Neutrophil (primary cell): Measurements from ENCODE around the gene DGKE.
A peak's percentile ranks its signal among the peaks of the same experiment; 100 is the strongest.

Source experiments
- H3K27ac ChIP-seq: fragments of 200-600 bp; sonication (generic); 2 replicates; pipeline ENCODE4 v1.5.1; 2016; ENCODE audit warnings: mild to moderate bottlenecking, moderate library complexity
- H3K27me3 ChIP-seq: fragments of 200-600 bp; sonication (generic); 2 replicates; pipeline ENCODE4 v1.6.0; 2016; ENCODE audit warnings: mild to moderate bottlenecking
- H3K36me3 ChIP-seq: fragments of 200-600 bp; sonication (generic); 2 replicates; pipeline ENCODE4 v1.5.1; 2017
- H3K4me1 ChIP-seq, 2 experiments: fragments of 200-600 bp in 1 of 2; sonication (generic) in 1 of 2; 1 replicate in 1 of 2; 2 replicates in 1 of 2; pipeline versions ENCODE4 v1.5.1 to v1.6.1; 2013 to 2016; ENCODE audit warnings: low read depth in 1 of 2, low read length in 1 of 2, mild to moderate bottlenecking in 1 of 2, moderate library complexity in 1 of 2; ENCODE audit not compliant: control insufficient read depth in 1 of 2, insufficient read depth in 1 of 2
- H3K4me3 ChIP-seq, 2 experiments: fragments of 200-600 bp in 1 of 2; sonication (generic) in 1 of 2; 1 replicate in 1 of 2; 2 replicates in 1 of 2; pipeline ENCODE4 v1.5.1; 2013 to 2016; ENCODE audit warnings: low read depth in 1 of 2, low read length in 1 of 2, mild to moderate bottlenecking in 1 of 2, moderate library complexity in 1 of 2
- H3K9me3 ChIP-seq: fragments of 200-600 bp; sonication (generic); 2 replicates; pipeline ENCODE4 v1.5.1; 2016
- TF ChIP-seq, protein P1 (sequence below): fragments of 200-600 bp; sonication (generic); IDR thresholded peaks from 2 replicates; pipeline ENCODE4 v1.5.1; 2016; ENCODE audit warnings: antibody characterized with exemption

Gene DGKE

DNA sequence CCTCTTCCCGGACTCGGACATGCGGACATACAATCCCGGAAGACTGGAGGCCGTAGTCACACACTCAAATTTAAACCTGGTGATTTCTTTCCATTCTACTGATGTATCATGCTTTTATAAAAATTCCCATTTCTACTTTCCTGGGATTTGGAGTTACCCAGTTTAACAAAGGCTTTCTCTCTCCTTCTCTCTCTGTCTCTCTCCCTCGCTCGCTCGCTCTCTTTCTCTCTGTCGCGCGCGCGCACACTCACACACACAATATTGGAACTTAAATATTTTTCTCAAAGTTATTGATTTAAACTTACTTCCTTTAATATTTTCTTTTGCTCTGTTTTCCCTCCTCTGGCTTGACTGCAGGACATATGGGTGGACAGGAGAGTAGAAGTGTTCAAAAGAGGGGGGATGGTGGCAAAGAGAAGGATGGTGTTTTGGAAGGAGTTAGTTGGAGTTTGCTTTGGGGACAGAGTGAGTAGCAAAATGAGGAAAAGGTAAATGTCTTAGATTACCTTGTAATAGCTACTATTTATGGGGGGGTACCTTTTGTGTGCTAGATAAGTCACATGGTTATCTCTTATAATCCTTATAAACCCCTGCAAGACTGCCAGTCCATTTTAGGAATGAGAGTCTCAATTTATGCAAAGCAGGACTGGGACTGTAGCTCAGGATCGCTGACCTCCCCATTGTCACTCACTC lies 80.8 kb downstream of the DGKE start:
- H3K27me3 ChIP-seq: no peaks in the 10 kb centered on the region
- H3K9me3 ChIP-seq: no peaks in the 10 kb centered on the region
- peaks cover 72 to 87% of the 10 kb centered on the region in 2 experiments for H3K4me1 ChIP-seq
- peak overlapping the region; percentile 86 to 94 for H3K4me3 ChIP-seq
- TF ChIP-seq, protein P1, sequence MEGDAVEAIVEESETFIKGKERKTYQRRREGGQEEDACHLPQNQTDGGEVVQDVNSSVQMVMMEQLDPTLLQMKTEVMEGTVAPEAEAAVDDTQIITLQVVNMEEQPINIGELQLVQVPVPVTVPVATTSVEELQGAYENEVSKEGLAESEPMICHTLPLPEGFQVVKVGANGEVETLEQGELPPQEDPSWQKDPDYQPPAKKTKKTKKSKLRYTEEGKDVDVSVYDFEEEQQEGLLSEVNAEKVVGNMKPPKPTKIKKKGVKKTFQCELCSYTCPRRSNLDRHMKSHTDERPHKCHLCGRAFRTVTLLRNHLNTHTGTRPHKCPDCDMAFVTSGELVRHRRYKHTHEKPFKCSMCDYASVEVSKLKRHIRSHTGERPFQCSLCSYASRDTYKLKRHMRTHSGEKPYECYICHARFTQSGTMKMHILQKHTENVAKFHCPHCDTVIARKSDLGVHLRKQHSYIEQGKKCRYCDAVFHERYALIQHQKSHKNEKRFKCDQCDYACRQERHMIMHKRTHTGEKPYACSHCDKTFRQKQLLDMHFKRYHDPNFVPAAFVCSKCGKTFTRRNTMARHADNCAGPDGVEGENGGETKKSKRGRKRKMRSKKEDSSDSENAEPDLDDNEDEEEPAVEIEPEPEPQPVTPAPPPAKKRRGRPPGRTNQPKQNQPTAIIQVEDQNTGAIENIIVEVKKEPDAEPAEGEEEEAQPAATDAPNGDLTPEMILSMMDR: no peak
- H3K36me3 ChIP-seq: peaks cover 23% of the 10 kb centered on the region
- peak overlapping the region; percentile 99 for H3K27ac ChIP-seq

DNA sequence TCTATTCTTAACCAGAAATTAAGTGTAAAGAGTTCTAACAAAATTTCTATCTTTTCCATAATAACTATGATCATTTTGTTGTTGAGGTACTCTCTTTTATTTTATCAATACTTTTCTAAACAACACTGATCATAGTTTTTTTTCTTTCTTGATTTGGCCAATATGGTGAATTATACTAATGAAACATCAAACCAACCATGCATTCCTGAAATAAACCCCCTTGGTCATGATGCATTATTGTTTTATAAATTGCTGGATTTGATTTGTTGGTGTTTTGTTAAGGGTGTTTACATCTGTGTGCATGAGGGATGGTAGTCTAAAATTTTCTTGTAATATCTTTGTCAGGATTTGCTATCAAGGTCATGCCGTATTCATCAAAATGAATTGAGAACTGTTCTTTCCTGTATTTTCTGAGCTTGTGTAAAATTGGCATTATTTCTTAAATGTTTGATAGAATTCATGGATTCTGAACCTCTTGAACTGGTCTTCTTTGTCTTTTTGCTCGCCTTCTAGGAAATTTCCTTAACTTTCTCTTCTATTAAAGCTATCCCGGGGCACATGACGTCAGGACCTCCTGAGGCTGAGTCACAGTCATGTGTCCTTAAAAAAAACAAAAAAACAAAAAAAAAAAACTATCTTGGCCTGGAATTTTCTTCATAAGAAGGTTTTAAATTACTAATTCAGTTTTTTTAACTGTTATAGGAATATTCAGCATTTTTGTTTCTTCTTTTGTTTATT lies 83.8 kb downstream of the DGKE start:
- Histone ChIP-seq H3K4me1 (peaks cover 58 to 65% of the 10 kb centered on the region in 2 experiments), H3K27me3 (no peaks in the 10 kb centered on the region), H3K36me3 (no peaks in the 10 kb centered on the region), H3K4me3 (no peak overlapping the region), H3K27ac (peak overlapping the region; percentile 99), H3K9me3 (no peaks in the 10 kb centered on the region)
- TF ChIP-seq, protein P1: no peak

DNA sequence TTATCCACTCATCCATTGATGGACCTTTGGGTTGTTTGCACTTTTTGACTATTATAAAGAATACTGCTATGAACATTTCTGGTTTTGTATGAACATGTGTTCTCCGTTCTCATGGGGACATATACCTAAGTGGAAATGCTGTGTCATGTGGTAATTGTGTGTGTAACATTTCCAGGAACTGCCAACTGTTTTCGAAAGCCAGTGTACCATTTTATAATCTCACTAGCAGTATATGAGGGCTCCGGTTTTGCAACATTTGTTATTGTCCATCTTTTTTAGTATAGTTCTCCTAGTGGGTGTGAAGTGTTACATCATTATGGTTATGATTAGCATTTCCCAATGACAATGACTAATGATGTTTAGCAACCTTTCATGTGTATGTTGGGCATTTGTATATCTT lies 85.0 kb downstream of the DGKE start:
- Histone ChIP-seq H3K36me3 (no peaks in the 10 kb centered on the region), H3K4me3 (peak overlapping the region in 1 of 2 experiments; percentile 11), H3K4me1 (peaks cover 58 to 62% of the 10 kb centered on the region in 2 experiments), H3K9me3 (no peaks in the 10 kb centered on the region), H3K27ac (peak overlapping the region; percentile 93), H3K27me3 (no peaks in the 10 kb centered on the region)
- TF ChIP-seq, protein P1: peak; percentile 19
